ENCODE measurements around the gene TIPRL. TPM values are rescaled to one million over a fixed set of nuclear protein-coding genes. Genes with fewer than 3 reads are reported as not detected.

TIPRL gene
- total RNA-seq, 1 donor from 2014 or later, result 25.3 TPM

DNA sequence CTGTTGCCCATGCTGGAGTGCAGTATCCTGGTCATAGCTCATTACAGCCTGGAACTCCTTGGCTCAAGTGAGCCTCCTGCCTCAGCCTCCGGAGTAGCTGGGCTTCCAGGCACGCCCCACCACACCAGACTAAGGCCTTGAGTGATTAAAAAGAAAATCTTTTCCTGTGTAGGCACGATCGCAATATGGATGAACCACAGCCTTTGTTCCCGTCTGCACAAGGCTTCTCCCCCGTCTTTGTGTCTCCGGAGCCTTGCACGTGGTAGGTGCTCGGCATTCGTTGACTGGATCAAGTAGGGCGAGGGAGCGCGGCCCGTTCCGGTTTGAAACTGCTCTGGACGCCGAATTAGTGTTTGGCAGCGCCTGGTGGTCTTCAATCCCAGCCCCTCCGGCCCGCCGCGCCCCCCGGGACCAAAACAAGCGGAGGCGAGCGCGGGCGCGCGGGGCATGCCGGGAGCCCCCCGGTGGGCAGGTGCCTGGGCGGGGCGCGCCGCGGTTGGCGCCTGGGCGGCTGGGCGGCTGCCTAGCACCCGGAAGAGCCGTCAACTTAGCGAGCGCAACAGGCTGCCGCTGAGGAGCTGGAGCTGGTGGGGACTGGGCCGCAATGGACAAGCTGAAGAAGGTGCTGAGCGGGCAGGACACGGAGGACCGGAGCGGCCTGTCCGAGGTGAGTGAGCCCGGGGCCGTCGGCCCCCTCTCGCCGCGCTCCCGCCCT, 46.9 kb downstream of the TIPRL start, which contains the start of gene SFT2D2:
Gene SFT2D2 (plus strand): TSS at position 529 of the 715 bp plus-strand sequence. CDS start 76 bp downstream, at position 605.
- Histone ChIP-seq H3K4me3 (ENCODE audit: low read depth, low read length) (peak within 1 kb of the TSS; percentile 87), H3K36me3 (ENCODE audit: control insufficient read depth, insufficient read depth, low read length) (no peaks in the 10 kb centered on the region), H3K27me3 (ENCODE audit: control insufficient read depth, insufficient read depth, low read length) (no peaks in the 10 kb centered on the region)
- FAIRE-seq (no peak), DNase-seq (ENCODE audit: low read depth) (peak; percentile 52)
- TF ChIP-seq, protein P1, sequence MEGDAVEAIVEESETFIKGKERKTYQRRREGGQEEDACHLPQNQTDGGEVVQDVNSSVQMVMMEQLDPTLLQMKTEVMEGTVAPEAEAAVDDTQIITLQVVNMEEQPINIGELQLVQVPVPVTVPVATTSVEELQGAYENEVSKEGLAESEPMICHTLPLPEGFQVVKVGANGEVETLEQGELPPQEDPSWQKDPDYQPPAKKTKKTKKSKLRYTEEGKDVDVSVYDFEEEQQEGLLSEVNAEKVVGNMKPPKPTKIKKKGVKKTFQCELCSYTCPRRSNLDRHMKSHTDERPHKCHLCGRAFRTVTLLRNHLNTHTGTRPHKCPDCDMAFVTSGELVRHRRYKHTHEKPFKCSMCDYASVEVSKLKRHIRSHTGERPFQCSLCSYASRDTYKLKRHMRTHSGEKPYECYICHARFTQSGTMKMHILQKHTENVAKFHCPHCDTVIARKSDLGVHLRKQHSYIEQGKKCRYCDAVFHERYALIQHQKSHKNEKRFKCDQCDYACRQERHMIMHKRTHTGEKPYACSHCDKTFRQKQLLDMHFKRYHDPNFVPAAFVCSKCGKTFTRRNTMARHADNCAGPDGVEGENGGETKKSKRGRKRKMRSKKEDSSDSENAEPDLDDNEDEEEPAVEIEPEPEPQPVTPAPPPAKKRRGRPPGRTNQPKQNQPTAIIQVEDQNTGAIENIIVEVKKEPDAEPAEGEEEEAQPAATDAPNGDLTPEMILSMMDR (IDR thresholded peaks at IDR 0.05; ENCODE audit: insufficient read depth, low read length, severe bottlenecking), result no peak

DNA sequence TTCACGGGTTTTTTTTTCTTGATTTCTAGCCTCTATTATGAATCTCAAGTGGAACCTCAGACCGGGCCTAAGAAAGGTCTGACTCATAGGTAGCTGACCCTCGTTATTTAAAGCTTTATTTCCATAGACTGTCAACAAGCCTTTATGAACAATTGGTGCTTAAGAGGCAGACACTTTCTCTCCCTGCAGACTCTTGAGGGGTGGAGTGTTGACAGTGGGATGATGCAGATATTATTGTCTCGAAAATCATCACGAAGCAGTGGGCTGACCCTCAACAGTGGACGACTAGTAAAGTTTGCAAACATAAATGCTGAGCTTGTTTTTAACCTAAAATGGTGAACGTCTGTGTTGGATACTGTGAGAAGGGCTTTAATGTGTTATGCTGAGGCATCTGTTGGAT, 48.9 kb downstream of the TIPRL start:
- H3K27me3 ChIP-seq (ENCODE audit: control insufficient read depth, insufficient read depth, low read length), result no peaks in the 10 kb centered on the region
- TF ChIP-seq, protein P1 (IDR thresholded peaks at IDR 0.05; ENCODE audit: insufficient read depth, low read length, severe bottlenecking), result no peak
- no peak for FAIRE-seq
- peak; percentile 46 for DNase-seq (ENCODE audit: low read depth)
- H3K4me3 ChIP-seq (ENCODE audit: low read depth, low read length), result no peak overlapping the region
- H3K36me3 ChIP-seq (ENCODE audit: control insufficient read depth, insufficient read depth, low read length), result peaks cover 6% of the 10 kb centered on the region

DNA sequence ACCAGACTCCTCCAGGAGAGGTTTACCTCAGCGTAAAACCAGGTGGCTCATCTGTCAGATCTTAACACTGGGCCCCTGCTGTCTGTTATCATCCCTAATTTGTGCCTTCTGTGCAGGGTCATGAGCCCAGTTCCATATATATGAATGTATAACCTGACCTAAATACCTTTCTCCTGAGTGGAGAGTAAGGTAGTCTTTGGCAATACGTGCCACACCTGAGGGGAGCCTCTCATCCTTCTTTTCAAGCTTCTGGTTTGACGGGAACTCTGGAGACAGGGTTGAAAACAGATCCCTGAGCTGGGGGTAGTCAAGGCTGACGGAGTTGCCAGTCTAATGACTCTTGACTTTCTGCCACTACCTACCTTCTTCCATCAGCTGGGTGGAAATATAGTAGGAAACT, 51.1 kb downstream of the TIPRL start:
- DNase-seq (ENCODE audit: low read depth) (peak; percentile 53), FAIRE-seq (no peak)
- Histone ChIP-seq H3K36me3 (ENCODE audit: control insufficient read depth, insufficient read depth, low read length) (peaks cover 10% of the 10 kb centered on the region), H3K4me3 (ENCODE audit: low read depth, low read length) (no peak overlapping the region), H3K27me3 (ENCODE audit: control insufficient read depth, insufficient read depth, low read length) (no peaks in the 10 kb centered on the region)
- TF ChIP-seq, protein P1 (IDR thresholded peaks at IDR 0.05; ENCODE audit: insufficient read depth, low read length, severe bottlenecking), result no peak

DNA sequence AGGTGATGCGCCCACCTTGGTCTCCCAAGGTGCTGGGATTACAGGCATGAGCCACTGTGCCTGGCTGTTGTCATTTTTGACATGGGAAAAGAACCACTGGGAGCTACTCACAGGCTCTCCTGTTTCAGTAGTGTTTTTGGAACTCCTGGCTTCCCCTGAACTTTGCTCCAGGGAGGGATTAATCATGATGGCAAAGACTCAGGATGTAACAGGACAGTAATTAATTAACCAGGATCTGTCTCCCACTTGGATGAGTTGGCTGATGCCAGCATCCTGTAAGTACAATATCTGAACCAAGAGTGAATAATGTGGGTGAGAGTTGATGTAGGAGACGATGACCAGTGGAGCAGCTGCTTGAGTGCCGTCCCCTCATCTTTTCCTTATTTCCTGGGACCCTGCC, 51.9 kb downstream of the TIPRL start:
- H3K27me3 ChIP-seq (ENCODE audit: control insufficient read depth, insufficient read depth, low read length), result no peaks in the 10 kb centered on the region
- DNase-seq (ENCODE audit: low read depth), result no peak
- H3K4me3 ChIP-seq (ENCODE audit: low read depth, low read length), result no peak overlapping the region
- peaks cover 10% of the 10 kb centered on the region for H3K36me3 ChIP-seq (ENCODE audit: control insufficient read depth, insufficient read depth, low read length)
- no peak for FAIRE-seq
- TF ChIP-seq, protein P1 (IDR thresholded peaks at IDR 0.05; ENCODE audit: insufficient read depth, low read length, severe bottlenecking), result no peak

DNA sequence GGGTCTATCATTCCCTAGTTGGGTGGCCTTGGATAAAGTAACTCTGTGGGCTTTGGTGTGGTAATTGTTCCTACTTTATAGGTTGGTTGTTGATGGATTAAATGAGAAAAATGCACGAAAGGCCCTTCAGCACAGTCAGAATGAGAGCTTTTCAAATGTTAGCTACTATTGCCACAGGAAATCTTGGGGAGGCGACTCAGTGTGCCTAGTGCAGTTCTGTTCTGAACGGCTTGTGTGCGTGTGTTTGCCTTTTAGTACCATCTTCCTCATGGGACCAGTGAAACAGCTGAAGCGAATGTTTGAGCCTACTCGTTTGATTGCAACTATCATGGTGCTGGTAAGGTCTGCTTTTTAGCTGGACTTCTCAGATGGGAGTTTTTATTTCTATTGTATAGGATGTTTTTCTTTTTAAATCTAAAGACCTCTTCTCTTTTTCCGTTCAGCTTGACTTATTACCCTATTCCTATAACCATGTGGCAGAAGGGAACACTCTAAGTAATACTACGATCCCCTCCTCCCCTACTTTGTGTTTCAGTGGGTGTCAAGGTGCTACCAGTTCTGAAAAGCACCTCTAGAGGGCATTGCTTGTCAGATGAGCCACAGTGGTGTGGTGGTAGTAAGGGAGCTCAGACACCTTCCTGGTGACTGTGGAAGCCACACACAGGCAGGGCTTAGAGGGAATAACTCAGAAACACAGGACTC, 56.2 kb downstream of the TIPRL start:
- DNase-seq (ENCODE audit: low read depth) (peak; percentile 63), FAIRE-seq (no peak)
- H3K4me3 ChIP-seq (ENCODE audit: low read depth, low read length), result no peak overlapping the region
- no peaks in the 10 kb centered on the region for H3K27me3 ChIP-seq (ENCODE audit: control insufficient read depth, insufficient read depth, low read length)
- peaks cover 21% of the 10 kb centered on the region for H3K36me3 ChIP-seq (ENCODE audit: control insufficient read depth, insufficient read depth, low read length)
- TF ChIP-seq, protein P1 (IDR thresholded peaks at IDR 0.05; ENCODE audit: insufficient read depth, low read length, severe bottlenecking), result peak; percentile 79
